GM03348 (cell line): ENCODE measurements around the gene AQP12A.

ENCODE experiments used
- DNase-seq: peaks from one replicate; pipeline ENCODE4 v3.0.0; 2012; ENCODE audit warnings: low spot score

The AQP12A gene

DNA sequence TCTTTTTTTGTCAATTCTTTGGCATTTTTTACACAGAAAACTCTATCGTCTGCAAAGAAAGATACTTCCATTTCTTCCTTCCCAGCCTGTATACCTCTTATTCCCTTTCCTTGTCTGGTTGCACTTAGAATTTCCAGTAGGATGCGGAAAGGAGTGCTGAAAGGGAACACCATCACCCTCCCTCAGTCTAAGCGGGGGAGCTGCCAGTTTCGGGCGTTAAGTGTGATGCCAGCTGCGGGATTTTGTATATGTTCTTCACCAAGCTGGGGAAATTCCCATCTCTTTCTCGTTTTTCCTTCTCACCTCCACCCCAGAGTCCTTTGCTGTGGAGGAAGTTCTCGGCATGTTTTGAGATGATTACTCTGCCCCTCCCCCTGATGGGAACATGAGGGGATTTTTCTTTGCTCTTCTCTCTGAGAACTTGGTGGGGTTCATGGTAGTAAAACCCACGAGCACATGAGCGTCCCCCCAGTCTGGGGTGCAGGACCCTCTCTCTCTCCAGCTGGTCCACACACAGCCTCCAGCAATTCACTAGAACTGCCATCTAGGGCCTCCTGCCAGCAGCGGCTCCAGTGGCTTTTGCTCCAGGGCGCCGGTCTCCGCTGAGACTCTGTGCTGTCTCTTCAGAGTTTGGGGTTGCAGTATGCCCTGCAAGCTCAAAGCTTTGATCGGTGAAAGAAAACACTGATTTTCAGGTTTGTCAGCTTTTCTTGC is 15.5 kb downstream of the AQP12A start:
- no peak for DNase-seq

- DNase-seq = no peak
These were observed 16.2 kb downstream of the AQP12A start for GRCh38 chr2:240707821-240708220.

- DNase-seq = no peak
These were observed 16.8 kb downstream of the AQP12A start for GRCh38 chr2:240708457-240708856.

GRCh38 chr2:240711296-240711695 is 19.6 kb downstream of the AQP12A start:
- DNase-seq = no peak

- no peak for DNase-seq
These were observed 20.0 kb downstream of the AQP12A start for GRCh38 chr2:240711701-240712100.

DNA sequence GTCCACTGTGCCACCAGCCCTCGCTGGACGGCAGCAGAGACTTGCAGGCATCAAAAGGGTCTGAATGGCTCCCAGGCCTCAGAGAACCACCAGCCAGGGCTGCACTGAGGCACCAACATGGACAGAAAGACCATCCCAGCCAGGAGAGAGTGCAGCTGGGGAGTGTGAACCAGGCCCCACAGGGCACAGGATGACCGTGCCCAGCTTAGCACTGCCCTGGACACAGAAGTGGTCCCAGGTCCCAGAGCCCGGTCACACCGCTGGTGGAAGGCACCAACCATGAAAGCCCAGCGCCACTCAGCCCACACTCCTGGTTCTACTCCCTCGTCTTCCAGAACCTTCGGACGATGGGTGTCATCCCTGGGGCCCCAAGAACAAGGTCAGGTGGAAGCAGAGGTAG is 20.5 kb downstream of the AQP12A start:
- DNase-seq = no peak

- no peak for DNase-seq
These were observed 21.6 kb downstream of the AQP12A start for GRCh38 chr2:240713071-240713927.

- DNase-seq = no peak
These were observed 22.5 kb downstream of the AQP12A start for GRCh38 chr2:240713928-240714746.

DNA sequence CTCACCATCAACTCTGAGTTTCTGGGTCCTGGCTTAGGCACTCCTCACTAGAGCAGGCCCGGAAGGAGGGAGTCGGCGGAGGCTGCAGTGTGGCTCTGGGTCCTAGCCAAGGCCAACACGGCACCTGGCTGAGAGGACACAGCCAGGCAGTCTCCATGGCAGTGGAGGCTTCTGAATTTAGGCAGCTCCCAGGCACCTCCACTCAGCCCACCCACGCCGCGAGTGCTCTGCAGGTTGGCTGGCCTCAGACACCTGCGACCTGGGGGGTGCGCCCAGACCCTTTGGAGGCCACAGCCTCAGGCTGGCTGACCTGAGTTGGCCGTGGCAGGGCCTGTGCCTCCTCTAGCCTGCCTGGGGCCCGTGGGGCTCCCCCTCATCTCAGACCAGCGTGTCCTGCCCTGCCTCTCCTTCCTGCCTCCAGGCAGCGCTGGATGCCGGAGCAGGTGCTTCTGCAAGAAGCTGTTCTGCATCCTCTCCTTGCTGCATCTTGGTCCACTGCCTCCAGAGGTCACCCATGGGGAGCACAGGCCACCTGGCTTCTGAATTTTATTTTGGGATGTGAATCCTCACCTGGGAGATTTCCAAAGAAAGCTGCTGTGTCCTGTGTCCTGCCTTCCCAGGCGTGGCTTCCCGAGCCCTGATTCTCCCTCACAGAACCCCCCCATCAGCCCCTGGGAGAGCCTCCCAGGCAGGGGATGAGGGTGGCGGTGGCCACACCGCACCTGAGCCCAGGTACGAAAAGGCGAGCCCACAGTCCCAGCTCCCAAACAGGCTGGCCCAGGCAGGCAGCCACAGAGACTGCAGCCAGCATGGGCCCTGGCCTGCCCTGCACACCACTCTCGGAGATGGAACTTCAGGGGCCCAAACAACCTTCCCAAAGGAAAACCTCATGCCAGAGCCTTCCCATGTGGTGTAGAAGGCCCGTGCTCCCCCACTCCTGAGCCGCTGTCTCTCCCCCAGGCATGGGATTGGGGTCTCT is 23.4 kb downstream of the AQP12A start:
- DNase-seq = no peak

GRCh38 chr2:240716130-240716798 is 24.6 kb downstream of the AQP12A start:
- no peak for DNase-seq

GRCh38 chr2:240717181-240717641 is 25.5 kb downstream of the AQP12A start:
- no peak for DNase-seq

GRCh38 chr2:240717681-240718581 is 26.3 kb downstream of the AQP12A start:
- no peak for DNase-seq

DNA sequence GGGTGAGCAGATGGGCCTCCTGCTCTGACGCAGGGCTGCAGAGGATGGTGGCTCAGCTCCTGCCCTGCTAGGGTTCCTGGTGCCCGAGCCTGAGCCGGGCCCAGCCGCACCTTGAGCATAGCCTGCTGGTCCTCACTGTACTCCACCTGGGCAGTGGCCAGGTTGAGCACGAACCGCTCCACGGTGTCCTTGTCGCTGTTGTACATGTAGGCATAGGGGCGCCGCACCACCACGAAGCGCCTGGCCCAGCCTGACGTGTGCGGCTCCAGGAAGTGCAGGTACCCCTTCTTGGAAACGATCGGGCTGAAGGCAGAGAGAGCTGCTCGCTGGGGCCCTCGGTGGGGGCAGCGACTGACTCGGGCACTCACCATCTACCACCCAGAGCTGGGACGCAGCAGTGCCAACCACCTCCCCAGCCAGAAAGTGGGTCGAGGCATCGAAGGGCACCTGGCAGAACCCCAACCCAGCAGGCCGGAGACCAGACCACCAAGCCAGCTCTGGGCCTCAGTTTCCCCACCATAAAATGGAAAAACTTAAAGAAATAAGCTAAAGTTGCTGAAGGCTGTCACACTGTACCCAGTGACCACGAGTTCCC is 27.3 kb downstream of the AQP12A start:
- no peak for DNase-seq

- DNase-seq = no peak
These were observed 28.2 kb downstream of the AQP12A start for GRCh38 chr2:240719676-240720545.

DNA sequence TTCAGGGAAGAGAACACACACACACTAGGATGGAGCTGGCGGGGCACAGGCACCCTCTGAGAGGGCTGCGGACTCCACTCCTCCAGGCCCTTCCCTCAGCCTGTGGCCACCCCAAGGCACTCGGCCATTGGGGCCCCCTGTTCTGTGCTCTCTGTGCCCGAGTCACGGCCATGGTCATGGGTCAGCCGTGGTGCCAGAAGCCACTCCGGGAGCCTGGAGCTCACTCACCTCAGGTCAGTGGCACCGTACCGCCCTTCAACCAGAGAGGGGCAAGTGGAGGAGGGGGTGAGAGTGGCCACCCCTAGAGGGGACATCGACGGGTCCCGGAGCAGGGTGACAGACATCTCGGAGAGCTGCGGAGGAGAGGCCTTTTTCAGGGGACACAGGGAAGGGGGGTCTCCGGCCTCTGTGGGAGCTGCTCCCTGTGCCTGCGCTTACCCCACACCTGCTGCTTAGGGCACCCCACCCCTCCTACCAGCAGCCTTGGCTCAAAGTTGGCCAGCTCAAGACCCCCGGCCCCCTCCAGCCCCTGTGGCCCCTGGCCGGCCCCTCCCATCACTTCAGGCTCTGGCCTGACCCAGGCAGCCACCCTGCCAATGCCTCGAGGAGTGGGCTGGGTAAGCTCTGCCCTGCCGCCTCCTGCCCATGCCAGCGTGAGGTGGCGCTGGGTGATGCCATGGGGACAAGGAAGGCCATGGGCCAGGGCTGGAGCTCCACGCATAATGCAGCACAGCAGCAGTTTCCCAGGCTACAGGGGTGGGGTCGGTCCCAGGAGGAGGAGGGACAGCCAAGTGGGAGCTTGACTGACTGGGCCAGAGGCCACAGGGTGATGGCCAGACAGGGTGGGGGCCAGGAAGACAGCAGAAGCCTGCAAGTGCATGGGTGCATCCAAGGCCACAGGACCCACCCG is 29.3 kb downstream of the AQP12A start:
- DNase-seq = no peak

DNA sequence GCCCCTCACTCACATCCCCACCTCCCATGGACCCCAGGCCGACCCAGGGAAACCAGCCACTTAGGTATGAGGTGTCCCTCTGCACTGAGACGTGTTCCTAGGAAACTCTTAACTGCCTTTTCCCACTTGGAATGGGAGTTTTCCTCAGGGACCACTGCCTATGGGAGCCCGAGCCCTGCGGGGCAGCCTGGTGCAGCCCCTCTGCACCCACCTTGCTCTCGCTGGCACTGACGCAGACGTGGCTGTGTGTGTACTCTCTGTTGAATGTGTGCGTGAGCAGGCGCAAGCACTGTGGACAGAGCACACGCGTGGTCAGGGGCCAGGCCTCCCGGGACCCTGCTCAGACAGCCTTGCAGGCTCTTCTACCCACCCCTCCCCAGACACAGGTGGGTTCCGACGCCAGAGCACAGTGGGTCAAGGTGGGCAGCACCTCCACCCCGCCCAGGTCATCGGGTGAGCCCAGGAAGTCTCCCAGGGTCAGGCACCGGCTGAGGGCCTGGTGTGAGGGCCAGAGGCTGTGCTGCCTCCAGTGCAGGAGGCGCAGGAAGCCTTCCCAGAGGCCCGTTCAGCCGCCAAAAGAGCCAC is 30.0 kb downstream of the AQP12A start:
- DNase-seq = no peak

DNA sequence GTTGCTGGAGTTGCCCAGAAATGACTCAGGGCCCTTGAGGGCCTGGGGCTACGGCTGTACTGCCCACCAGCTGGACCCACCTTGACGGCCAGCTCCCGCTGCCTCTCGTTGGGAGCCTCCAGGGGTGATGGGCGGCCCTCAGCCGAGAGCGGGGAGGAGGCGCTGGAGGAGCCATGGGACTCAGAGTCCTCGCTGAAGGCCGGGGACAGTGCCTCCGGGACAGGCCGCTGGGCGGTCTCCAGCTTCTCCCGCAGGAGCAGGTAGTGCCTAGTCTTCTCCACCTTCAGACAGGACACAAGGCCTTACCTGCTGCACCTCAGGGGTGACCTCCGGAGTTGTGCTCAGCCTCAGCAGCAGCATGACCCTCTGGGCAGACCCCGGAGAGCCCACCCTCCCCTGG is 30.7 kb downstream of the AQP12A start:
- DNase-seq = no peak
